OCI-M1 (cell line): ENCODE measurements around the gene IGLL1.
"Not testable (repeated sequence)": the region's sequence is repeated elsewhere in the genome, so short reads cannot be mapped to it uniquely, and the experiment has no call there.

ENCODE experiments used
- DNase-seq: peaks from one replicate; lab custom pipeline; 2025; lab: John Stamatoyannopoulos, UW

The IGLL1 gene

DNA sequence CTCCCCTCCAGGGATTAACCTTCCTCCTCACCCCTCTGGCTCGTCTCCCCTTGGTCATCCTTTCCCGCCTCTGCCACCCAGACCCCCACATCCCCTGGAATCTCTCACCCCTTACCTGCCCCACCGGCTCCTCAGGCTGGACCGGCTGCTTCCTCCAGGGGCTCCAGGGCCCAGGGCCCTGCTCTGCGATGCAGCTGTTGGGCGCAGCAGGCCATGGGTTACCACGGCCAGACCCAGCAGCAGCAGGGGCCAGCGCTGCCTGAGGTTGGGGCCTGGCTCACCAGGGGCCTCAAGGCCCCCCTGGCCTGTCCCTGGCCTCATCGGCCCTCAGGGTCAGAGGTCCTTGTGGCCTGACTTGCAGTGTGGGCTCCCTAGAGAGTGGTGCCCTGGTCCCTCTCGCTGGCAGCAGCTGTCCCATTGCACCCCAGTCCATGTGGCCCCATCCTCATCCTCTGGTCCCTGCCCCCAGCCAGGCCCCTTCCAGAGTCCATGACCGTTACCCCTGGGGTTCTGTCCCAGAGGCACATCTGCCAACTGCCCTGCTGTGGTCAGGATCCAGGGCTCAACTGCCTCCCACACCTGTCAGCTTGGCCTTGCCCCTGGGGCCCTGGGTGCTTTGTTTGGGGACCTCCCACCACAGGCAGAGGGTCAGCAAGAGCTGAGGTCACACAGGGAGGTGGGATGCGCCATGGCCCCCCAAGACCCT, at the start of gene IGLL1:
Gene IGLL1 (minus strand): TSS at position 421 of the 706 bp plus-strand sequence. CDS start 100 bp downstream, at position 321.
- no peak for DNase-seq

DNA sequence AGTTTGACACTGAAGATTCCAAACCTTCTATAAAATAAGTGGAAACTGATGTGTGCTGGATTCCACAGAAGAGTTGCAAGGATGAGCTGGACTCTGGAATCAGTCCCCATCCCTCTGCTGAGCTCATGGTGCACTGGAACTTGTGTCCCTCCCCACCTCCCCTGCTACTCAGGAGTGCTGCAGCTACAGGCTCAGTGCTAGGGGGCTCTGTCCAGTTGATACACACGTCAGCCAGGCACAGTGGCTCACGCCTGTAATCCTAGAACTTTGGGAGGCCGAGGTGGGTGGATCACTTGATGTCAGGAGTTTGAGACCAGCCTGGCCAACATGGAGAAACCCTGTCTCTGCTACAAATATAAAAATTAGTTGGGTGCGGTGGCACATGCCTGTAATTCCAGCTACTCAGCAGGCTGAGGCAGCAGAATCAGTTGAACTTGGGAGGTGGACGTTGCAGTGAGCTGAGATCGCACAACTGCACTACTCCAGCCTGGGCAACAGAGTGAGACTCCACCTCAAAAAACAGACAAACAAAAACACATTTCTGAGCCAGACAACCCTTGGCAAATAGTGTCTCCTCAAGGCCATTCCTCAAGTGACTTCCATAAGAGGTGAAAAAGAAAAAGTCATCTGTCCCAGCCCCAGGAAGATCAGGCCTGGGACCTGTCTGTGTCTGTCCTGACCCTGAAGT, 48.1 kb upstream of the IGLL1 start:
- not testable (repeated sequence) for DNase-seq

DNA sequence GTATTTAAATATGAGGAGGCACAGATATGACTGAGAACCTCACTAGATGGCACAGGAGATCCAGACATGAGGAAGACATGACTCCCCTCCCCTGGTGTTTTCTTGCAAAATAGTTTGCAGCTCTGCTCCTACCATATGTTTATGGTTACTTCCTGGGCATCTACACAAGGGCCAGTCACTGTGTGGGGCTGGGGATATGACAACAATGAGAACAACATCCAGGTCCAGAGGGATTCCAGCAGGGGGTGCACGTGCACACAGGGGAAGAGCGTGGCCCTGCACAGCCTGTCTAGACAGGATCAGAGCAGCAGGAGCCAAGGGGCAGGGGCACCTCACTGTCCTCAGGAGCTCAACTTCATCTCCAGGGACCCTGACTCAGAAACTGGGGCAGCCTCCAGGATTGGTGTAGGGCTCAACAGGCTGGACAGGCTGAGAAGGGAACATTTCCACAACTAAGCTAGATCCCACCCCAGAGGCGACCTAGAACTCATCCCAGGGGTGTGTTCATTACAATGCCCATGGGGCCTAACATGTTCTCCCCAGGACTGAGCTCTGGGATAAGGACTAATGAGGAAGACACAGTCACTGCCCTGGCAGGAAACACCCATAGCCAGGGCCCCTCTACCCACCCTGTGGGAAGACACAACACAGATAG, 47.4 kb upstream of the IGLL1 start:
- DNase-seq, result peak; percentile 70

DNA sequence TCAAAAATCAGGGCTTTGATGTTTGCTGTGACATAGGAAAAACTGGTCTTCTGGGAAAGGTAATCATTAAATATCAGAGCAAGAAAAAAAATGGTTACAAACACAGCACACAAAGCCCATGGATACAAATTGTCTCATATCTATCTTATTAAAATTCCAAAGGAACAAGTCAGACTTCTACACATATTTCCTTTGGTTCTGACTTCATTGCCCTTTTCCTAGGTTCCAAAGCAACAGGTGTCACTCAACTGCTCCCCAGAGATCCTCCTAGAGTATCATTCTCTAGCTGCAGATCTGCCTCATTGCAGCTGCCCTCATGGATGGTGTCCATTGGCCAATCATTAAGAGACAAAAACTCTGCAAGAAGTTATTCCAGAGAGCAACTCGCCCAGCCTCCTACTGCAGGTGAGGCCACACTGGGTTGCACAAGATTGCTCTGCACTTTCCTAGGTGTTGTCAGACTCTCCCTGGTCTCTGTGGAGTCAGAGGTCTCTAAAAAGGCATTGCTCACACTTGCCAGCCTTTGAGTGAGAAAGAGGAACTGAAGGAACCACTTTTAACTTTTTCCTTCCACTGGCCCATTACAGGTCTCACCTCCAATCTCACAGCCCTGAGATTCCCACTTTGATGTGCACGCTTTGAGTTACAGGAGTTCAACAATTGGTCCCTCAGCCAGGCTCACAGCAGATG, 46.3 kb upstream of the IGLL1 start:
- DNase-seq, result no peak

DNA sequence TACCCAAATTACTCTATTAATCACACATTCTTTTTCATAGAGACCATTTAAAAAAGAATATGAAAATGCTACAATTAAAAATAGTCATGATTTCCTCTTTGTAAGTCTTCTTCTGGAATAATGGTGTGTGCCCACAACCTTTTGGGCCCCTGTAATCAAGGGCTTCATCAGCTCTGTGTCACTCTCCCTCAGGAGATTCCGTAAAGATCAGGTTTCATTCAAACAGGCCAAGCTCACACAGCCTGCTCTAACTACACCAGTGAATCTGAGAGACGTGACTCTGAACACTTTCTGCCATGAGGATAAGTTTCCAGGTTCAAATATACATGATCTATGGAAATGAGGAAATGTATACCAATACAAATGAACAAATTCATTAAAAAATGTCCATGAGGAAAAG, 42.5 kb upstream of the IGLL1 start:
- DNase-seq, result no peak

DNA sequence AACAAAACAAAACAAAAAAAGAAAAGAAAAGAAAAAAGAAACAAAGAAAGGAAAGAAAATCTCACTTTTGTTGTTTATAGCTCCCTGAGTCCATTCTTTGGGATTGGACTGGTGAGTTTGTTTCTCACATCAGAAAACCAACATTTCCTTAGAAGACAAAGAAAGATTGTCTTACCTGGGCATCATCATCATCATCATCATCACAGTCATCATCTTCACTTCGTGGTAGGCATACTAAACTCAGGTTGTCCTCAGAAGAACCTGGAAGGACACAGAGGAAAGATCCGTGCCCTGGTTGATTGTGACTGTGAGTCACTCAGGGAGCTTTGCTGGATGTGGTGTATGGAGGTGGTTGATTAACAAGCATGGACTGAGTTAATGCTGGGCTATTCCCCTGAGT, 41.8 kb upstream of the IGLL1 start:
- DNase-seq, result not testable (repeated sequence)

DNA sequence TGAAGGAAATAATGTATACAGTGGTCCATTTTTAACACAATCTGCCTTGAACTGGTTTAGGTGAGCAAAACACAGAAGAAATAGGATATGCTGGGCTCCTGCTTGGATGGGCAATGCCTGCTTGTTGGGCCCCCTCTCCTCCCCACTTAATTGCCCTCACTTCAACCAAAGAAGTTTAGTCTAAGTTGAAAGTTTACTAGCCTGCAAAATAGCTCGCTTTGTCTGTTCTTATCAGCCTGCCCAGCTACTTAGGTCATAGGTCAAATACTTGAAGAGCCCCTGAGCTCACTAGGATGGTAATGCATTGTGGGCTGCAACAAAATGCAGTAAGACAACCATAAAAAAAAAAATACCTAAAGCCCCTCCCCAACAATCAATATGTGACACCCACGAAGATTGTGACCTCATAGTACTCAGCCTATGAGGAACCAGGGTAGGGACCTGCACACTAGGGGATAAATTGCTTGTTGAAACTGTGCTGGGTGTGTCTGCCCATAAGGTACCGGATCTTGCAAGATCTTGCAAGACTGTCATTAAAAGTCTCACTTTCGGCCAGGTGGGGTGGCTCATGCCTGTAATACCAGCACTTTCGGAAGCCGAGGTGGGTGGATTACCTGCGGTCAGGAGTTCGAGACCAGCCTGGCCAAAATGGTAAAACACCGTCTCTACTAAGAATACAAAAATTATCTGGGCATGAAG, 41.1 kb upstream of the IGLL1 start:
- DNase-seq, result no peak

DNA sequence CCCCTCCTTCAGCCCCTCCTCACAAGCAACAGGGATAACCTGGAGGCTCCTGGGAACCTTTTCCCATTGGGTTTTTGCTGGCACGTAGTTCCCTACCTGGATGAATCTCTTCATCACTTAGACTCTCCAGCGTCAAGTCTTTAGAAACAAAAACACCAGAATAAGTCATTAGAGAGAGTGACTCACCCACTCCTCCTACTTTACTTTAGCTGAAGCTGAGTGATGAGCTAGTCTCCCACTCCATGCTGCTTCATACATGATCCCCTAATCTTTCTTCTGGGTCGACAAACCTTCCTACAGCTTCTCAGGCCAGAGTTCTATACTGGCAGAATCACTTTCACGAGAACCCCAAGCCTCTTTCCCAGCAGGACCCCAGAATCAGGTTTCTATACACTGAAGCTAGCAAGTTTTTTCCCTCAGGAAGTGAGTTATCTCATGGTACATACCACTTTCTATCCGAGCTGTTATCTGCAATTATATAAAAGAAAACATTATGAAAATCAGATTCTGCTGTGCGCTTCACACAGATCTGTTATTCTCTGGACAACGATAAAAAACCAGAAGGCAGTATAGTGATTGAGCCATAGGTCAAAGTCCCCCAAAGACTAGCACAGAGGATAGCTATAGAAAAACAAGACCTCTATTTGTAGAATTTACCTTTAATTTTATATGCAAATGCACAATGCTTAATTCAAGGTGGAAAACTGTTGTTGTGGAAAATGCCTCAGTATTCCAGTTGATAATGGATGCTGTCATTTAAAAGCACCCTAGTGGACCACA, 33.3 kb upstream of the IGLL1 start:
- no peak for DNase-seq

DNA sequence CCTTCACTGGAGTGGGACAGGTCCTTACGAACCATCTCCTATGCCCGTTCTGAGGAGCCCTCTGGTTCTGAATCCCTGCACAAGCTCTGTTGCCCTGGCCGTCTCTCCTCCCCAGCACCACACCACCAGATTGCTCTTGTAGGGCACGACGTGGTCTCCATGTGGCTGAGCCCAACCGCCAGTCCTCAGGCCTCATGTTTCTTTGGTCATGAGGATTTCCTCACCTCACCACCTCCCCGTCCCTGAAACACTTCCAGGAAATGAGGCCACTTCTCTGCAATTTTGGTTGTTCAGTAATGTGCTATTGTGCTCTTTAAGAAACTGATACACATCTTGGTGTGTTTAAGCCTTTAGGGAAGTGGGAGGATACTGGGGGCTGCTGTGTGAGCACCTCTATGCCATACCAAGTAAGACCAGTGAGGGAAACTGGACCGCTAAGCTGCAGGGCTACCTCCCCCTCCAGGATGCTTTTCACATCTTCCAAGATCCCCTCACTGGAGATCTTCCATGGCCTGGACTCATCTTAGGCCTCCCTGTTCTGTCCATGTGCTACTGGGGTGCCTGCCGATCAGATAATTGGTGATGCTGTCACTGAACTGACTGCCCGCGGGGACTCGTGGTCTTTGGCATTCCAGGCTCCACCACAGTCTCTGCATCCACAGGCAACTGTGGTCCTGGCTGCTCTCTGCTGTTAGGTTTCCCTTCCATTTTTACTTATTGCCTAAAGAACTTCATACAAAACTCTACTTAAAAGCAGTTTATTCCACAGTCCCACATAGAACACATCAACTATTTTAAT, 30.1 kb upstream of the IGLL1 start:
- DNase-seq, result peak; percentile 39

DNA sequence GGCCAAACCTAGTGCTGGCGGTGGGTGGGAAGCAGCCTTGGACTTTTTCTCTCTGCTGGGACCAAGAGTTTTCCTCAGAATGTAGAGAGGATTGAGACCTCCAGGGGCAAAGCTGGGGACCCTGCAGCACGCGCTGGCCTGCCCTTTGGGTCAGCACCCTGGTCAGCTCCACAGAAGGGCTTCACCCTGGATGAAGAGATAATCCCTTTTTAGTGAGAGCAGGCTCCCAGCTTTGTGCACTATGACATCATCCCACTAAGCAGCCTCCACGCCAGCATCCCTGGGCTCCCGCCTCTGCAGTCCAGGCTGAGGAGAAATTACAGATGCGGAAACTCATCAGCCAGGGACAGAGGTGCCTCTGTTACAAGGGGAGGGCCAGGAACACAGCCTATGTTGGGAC, 28.5 kb upstream of the IGLL1 start:
- peak; percentile 48 for DNase-seq

DNA sequence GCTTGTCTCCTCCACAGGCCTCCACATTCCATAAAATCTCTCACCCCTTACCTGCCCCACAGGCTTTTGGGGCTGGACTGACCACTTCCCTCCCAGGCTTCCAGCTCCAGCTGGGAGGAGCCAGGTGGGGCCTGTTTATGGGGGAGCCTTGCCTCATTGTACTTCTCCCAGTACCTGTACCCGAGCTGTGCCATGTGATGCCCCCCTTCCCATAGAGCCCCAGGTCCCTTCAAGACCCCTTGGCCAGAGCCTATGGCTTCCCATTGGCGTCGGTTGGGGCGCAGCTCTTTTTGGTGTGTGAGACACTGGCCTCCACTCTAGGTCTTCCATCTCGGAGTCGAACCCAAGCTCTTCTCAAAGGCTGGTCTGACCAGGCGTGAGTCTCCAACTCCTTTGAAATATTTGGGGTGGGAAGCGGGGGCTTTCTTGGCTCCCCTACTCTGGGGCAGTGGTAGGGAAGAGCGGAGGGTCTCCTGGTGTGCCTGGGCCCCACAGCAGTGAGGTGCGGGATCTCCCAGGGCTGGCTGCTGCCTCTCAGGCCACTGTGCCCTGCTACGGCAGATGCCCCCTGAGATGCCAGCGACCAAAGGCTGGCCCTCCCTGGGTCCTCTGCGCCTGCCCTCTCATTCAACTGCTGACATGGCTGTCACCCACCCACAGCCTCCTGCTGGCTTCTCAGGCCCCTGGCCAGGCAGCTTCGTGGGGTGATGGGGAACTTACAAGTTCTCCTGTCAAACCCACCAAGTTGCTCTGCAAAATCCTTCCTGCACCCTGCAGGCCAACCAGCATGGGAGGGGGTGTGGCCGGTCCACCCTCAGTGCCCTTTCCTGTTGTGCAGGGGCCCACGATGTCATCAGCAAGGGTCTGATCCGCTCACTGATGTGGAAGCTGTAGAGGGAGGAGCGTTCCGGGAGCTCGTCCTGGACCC, 26.4 kb upstream of the IGLL1 start:
- no peak for DNase-seq

DNA sequence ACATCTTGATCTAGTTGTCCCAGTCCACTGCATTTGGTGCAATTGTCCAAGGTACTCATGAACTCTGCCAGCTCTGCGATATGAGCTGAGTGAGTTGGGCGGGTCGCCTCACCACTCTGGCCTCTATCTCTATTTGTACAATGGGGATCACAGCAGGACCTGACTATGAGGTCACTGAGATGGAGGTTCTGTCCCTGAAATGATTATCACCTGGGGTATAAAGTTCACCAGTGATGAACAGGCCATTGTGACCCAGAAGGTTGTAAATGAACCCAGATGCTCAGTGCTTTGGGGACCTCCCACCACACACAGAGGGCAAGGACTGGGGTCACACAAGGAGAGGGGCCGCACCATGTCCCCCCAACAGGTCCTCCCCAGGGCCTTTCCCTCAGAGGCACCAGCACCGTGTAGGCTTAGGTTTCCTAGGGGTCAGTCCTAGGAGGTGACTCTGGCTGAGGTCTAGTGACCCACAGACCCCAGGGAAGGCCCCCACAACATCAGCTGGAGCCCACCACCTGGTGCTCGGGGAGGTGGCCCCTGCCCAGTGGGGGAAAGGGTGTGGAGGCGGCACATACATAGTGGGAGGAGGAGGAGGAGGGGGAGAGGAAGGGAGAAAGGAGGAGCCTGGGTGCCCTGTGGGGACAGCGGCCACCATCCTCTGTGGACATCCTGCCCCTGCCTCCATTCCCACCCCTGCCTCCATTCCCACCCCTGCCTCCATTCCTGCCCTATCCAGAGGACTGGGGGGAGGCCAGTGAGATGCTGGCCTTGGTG, 25.0 kb upstream of the IGLL1 start:
- DNase-seq, result no peak

DNA sequence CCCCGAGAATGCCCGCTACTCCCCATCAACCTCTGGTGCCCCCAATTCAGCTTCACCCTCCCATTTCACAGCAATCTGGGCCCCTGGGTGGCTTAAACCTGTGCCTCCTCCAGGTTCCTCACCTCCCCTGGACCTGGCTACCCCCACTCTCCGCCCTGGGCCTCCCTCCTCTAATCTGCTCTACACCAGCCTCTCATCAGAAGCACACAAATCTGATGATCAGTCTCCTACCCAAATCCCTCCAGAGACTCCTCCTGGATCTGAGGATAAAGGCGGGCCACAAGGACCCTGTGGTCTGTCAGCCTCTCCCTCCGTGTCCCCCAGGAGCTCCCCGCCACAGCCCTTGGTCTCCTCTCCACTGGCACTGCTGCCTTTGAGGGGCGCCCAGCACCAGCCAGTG, 23.2 kb upstream of the IGLL1 start:
- no peak for DNase-seq

DNA sequence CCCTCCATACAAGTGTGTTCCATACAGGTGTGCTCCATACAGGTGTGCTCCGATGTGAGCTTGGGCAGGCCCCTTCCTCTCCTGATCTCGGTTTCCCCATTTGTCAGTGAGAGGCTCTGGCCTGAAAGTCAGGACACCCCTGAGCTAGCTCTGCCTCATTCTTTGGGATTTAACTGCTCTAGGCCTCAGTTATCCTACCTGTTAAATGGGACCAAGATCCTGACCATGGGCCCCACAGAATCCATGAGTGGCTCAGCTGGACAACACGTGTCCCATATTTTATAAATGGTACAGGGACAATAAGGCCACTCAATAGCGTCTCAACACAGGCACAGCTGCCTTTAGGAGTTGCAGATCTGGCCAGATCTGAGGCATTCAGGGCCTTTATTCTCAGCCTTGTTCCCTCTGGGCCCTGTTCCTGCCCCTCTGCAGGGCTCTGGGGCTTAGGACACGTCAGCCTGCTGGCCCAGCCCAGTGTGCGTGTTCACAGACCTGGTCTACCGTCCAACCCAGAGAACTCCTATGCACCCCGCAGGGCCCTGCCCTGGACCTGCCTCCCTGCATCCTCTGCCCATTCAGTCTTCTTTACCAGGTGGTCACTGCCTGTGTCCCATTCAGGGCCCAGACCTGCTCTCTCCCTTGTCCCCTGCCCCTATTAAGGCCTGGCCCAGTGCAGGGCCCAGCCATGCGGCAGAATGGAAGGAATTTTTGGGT, 18.9 kb upstream of the IGLL1 start:
- no peak for DNase-seq

DNA sequence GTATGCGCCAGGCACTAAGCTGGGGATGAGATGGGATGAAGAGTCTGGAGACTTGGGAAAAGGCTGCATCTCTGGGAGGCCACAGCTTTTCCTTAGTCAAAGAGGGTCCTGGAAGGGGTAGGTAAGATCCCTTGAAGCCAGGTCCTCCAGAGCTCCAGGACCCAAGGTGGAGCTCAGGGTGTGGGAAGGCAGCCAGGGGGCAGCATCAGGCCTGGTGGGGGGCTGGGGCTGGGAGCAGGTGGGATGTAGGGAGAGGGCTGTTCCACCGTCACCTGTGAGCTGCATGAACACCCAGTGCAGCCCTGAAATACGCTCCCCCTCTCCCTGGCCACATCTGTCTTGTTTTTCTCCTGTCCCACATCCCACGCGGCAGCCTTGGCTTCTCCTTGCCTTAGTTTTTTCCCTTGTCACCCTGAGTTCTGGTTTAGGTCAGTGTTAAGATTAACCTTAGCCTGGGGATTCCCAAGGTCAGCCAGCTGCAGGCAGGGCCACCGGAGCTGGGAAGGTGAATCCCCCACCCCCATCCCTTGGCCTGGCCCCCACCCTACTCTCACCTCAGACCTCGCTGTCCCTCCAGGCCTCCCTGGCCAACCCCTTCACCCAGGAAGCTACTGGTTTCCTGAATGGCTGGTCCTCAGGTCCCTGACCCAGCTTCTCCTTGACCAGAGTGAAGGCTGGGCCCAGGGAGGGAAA, 17.6 kb upstream of the IGLL1 start:
- not testable (repeated sequence) for DNase-seq

DNA sequence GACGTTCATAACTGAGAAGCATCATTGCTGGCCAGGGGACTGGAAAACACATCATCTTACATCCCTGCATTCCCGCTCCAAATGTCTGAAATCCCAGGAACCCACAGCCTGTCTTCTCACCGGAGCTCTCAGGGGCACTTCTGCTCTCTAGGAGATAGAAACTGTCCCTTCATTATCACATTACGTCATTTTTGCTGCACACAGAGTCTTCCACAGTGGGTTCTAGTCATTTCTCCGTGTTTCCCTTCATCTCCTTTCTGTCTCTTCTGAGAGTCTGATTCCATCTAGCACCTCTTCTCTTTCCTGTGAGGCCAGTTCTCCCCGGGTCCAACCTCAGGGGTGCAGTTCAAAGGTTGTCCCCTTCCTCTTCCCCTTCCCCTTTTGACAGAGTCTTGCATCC, 15.8 kb upstream of the IGLL1 start:
- DNase-seq, result not testable (repeated sequence)

DNA sequence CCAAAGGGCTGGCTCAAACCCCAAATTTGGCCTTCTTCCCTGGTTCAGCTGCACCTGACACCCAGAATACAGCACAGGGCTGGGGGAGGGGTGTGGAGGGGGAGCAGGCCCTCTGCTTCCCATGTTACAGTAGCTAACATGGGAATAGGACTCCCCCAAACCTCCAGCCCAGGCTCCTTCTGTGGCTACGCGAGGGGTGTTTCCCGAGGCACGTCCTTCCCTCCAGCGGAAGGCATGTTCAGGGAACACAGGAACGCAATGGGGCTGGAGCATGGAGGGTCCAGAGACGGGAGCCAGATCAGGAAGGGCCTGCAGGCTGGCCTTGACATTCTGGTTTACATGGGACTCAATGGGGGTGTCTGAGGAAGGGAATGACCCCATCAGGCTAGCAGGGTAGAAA, 11.8 kb upstream of the IGLL1 start:
- no peak for DNase-seq
